Stimulated activated CD4-positive, alpha-beta T cell treated with anti-CD3 and anti-CD28 coated beads, Interleukin-1b, Interleukin-23, amount 100 ng/mL, for 48 hours (primary cell): Measurements from ENCODE around the gene PRKCZ.

Source experiments
- DNase-seq: peaks from one replicate; pipeline ENCODE4 v3.0.0-alpha.2; 2020

The PRKCZ gene

DNA sequence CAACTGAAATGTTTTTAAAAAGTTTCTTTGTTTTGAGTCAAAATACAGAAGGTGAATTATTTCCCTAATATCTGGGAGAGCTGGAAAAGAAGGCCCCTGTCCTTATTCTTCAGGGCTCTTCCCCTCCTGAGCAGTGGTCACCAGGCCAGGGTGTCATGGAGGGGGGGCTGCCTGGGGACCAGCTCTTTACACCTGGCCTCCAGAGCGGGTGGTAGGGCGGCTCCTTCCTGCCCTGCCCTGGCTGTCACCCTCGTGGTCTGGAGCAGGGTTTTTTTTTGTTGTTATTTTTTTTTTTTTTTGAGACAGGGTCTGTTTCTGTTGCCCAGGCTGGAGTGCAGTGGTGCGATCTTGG lies 184.5 kb downstream of the PRKCZ start:
- no peak for DNase-seq
